MCF 10A (cell line): ENCODE measurements around the gene POLA2. TPM values are rescaled to one million over a fixed set of nuclear protein-coding genes. Genes with fewer than 3 reads are reported as not detected.
A peak's percentile ranks its signal among the peaks of the same experiment; 100 is the strongest.

ENCODE experiments used
- BruUV-seq: library from RNA; stranded (reverse); fragments of 400-500 nt; replicated peaks from 2 replicates; lab custom pipeline; 2021; lab: Mats Ljungman, UMichigan
- CTCF ChIA-PET: fragments of 300-600 bp; sonication (Branson Sonifier 250); formaldehyde crosslinking; extraction: SDS; loops from one replicate; lab custom pipeline; 2021; ENCODE audit warnings: antibody characterized with exemption, inconsistent platforms; lab: Yijun Ruan, JAX
- POLR2A ChIA-PET: fragments of 300-600, 350-650 bp; sonication (Branson Sonifier 250); formaldehyde crosslinking; extraction: SDS; loops from one replicate; lab custom pipeline; 2020; ENCODE audit warnings: antibody characterized with exemption, inconsistent platforms; lab: Yijun Ruan, JAX
- DNase-seq: peaks from one replicate; pipeline ENCODE4 v3.0.0-alpha.2; 2018; ENCODE audit not compliant: unreplicated experiment
- H3K27ac Mint-ChIP-seq: one replicate; pipeline ENCODE4 v1.8.0; 2022; ENCODE audit warnings: mild to moderate bottlenecking, low read depth, mixed read lengths; ENCODE audit not compliant: unreplicated experiment
- H3K27me3 Mint-ChIP-seq: one replicate; pipeline ENCODE4 v1.8.0; 2022; ENCODE audit warnings: mixed read lengths; ENCODE audit not compliant: insufficient read depth, unreplicated experiment
- H3K36me3 Mint-ChIP-seq: one replicate; pipeline ENCODE4 v1.8.0; 2022; ENCODE audit warnings: mild to moderate bottlenecking, moderate library complexity, mixed read lengths; ENCODE audit not compliant: insufficient read depth, unreplicated experiment
- H3K4me1 Mint-ChIP-seq: one replicate; pipeline ENCODE4 v1.8.0; 2022; ENCODE audit warnings: mixed read lengths; ENCODE audit not compliant: insufficient read depth, unreplicated experiment
- H3K4me3 Mint-ChIP-seq: one replicate; pipeline ENCODE4 v1.8.0; 2022; ENCODE audit warnings: mild to moderate bottlenecking, moderate library complexity, mixed read lengths; ENCODE audit not compliant: unreplicated experiment
- H3K9me3 Mint-ChIP-seq: one replicate; pipeline ENCODE4 v1.8.0; 2022; ENCODE audit warnings: mixed read lengths; ENCODE audit not compliant: unreplicated experiment
- intact Hi-C: fragments of 100-400 bp; cut with micrococcal nuclease; formaldehyde crosslinking; loops from 2 replicates; pipeline ENCODE4 v1.14.1; 2022
- total RNA-seq: library from RNA; stranded (reverse); gene quantifications from 2 replicates; pipeline ENCODE4 v1.2.3, GENCODE V29; 2022
- TF ChIP-seq, protein P1 (sequence below): fragments of 200-600 bp; IDR thresholded peaks from one replicate; pipeline ENCODE4 v1.8.0; 2022; ENCODE audit warnings: antibody characterized with exemption, mild to moderate bottlenecking; ENCODE audit not compliant: unreplicated experiment

POLA2 gene
- total RNA-seq, 1 experiment from 2014 or later: 10.3 TPM

DNA sequence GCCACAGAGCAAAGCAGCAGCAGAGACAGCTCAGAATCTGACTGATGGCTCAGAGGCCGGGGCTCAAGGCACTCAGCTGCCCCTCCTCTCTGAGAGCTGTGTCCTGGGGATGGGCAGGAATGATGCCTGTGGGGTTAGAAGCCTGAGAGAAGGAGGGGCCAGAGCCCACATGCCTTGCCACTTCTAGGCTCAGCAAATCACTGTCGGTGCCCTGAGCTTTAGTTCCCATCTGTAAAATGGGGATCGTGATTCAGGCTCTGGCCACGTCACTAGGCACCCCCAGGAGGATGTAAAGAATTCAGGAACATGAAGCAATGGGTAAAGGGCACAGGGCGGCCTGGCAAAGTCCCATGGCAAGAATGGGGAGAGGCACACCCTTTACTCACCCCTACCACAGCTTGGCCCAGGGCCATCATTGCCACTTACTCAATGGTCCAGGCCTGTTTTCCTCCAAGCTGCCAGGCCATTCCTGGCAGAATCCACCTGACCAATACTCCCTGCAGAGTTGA lies 49.5 kb downstream of the POLA2 start:
- Mint-ChIP-seq H3K36me3 (no peaks in the 10 kb centered on the region), H3K4me3 (peak overlapping the region; percentile 58), H3K9me3 (no peaks in the 10 kb centered on the region), H3K27ac (peak overlapping the region; percentile 76), H3K4me1 (peaks cover 41% of the 10 kb centered on the region), H3K27me3 (no peaks in the 10 kb centered on the region)
- TF ChIP-seq, protein P1, sequence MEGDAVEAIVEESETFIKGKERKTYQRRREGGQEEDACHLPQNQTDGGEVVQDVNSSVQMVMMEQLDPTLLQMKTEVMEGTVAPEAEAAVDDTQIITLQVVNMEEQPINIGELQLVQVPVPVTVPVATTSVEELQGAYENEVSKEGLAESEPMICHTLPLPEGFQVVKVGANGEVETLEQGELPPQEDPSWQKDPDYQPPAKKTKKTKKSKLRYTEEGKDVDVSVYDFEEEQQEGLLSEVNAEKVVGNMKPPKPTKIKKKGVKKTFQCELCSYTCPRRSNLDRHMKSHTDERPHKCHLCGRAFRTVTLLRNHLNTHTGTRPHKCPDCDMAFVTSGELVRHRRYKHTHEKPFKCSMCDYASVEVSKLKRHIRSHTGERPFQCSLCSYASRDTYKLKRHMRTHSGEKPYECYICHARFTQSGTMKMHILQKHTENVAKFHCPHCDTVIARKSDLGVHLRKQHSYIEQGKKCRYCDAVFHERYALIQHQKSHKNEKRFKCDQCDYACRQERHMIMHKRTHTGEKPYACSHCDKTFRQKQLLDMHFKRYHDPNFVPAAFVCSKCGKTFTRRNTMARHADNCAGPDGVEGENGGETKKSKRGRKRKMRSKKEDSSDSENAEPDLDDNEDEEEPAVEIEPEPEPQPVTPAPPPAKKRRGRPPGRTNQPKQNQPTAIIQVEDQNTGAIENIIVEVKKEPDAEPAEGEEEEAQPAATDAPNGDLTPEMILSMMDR: no peak
- ChIA-PET CTCF (interaction anchor here (0.6 to 13.1 kb wide), 6 partner anchors 12 to 58 kb away, joined by 3 to 335 read pairs (median 4); partner anchors contain the start of gene DPF2), POLR2A (interaction anchor here (0.8 to 2.6 kb wide), 17 partner anchors 14 to 194 kb away, joined by 3 to 17 read pairs (median 3); partner anchors contain the start of genes DPF2, FAU, MRPL49 and POLA2)
- BruUV-seq: no TSS peak
- peak; percentile 100 for DNase-seq
- intact Hi-C loops: no loop called here

DNA sequence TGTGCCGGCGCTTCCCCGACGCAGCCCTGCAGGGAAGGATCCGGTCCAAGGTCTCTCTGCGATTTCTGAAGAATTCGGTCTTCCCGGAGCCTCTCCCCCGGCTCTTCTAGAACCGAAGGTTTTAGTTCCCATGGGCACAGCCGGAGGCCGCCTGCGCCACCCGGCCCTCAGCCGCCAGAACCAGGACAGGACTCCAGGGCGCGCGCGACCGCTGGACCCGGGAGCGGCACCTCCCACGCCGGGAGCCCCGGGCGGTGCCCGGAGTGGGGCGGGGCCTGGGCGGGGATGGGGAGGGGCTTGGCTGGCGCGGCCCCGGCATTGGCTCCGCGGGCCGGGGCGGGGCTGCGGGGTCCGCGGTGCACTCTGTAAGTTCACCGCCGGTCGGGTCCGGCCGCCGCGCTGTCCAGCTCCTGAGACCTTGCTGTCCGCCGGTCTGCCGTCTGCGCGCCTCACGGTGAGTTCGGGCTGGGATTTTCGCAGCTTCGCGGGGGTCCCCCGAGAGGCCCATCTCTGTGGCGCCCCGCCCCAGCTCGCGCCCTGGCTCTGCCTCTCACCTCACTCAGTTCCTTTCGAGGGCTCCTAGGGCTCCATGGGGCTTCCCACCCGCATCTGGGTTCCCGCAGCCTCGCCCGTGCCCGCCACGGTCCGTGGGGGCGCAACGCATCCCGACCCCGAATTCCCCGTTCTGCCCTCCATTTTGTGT lies 52.9 kb downstream of the POLA2 start, which contains the start of gene CDC42EP2:
CDC42EP2 (plus strand) TSS at position 366 of the 703 bp plus-strand sequence. CDS start 6,033 bp downstream, outside the sequence.
- CTCF ChIA-PET: interaction anchor here (0.5 to 13.1 kb wide), 28 partner anchors 7 to 1621 kb away, joined by 3 to 335 read pairs (median 6); partner anchors contain the start of genes CAPN1, DPF2 and POLA2
- H3K36me3 Mint-ChIP-seq: peaks cover 16% of the 10 kb centered on the region
- H3K4me1 Mint-ChIP-seq: peaks cover 36% of the 10 kb centered on the region
- H3K9me3 Mint-ChIP-seq: no peaks in the 10 kb centered on the region
- peak within 1 kb of the TSS; percentile 85 for H3K4me3 Mint-ChIP-seq
- TF ChIP-seq, protein P1: no peak
- H3K27ac Mint-ChIP-seq: peak within 1 kb of the TSS; percentile 83
- DNase-seq: peak; percentile 81
- no TSS peak for BruUV-seq
- POLR2A ChIA-PET: interaction anchor here (0.6 to 5.6 kb wide), 14 partner anchors 13 to 198 kb away, joined by 3 to 143 read pairs (median 4); partner anchors contain the start of genes DPF2 and POLA2
- H3K27me3 Mint-ChIP-seq: no peaks in the 10 kb centered on the region
- intact Hi-C loops: loop anchor here (1.0 to 2.0 kb wide), 2 partner anchors 38 to 39 kb away; no protein-coding TSS in a partner anchor

DNA sequence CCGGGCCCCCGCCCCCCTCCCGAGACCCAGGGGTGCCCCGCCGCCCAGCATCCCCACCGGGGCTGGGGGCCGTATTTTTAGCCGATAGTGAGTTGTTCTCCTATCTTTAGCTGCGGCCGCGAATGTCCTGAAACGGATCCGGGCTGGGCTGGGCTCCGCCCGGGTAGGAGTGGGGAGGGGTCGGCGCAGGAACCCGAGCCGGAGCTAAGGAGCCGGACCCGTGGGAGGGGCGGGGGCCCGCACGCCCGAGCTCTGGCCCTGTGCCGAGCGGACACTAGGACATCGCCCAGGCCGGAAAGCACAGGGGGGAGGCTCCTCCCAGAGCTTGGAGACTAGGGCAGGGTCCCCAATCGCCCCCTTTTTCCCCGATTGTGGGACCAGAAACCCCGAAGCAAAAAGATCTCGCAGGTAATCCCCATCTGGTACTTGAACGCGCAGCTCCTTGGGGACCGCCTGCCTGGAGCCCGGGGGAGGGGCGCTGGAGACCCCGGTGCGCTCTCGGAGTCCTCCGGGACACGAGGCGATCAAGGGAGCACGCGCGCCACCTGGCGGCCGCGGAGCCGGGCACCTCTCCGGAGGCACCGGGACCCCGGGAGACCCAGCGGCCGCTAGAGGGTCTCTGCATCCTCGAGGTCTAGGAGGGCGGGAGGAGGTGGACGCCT lies 53.6 kb downstream of the POLA2 start:
- H3K9me3 Mint-ChIP-seq: no peaks in the 10 kb centered on the region
- intact Hi-C loops: loop anchor here (1.0 to 2.0 kb wide), 2 partner anchors 37 to 40 kb away; no protein-coding TSS in a partner anchor
- H3K4me3 Mint-ChIP-seq: peak overlapping the region; percentile 85
- peak; percentile 76 for DNase-seq
- peaks cover 16% of the 10 kb centered on the region for H3K36me3 Mint-ChIP-seq
- peaks cover 36% of the 10 kb centered on the region for H3K4me1 Mint-ChIP-seq
- TSS peak; percentile 30 for BruUV-seq
- H3K27me3 Mint-ChIP-seq: no peaks in the 10 kb centered on the region
- TF ChIP-seq, protein P1: peak; percentile 93
- POLR2A ChIA-PET: interaction anchor here (0.5 to 5.6 kb wide), 20 partner anchors 11 to 863 kb away, joined by 3 to 143 read pairs (median 4); partner anchors contain the start of genes DPF2, MALAT1 and POLA2
- CTCF ChIA-PET: interaction anchor here (0.5 to 13.1 kb wide), 30 partner anchors 8 to 1622 kb away, joined by 3 to 335 read pairs (median 4); partner anchors contain the start of genes CAPN1, DPF2 and POLA2
- H3K27ac Mint-ChIP-seq: peak overlapping the region; percentile 83
